Sigmoid colon (tissue), 7 donors: ENCODE measurements around the gene UBE2R2. TPM values are rescaled to one million over a fixed set of nuclear protein-coding genes. Genes with fewer than 3 reads are reported as not detected.
A peak's percentile ranks its signal among the peaks of the same experiment; 100 is the strongest.
"Not testable (repeated sequence)": the region's sequence is repeated elsewhere in the genome, so short reads cannot be mapped to it uniquely, and the experiment has no call there.

Source experiments
- DNase-seq: peaks from one replicate; pipeline ENCODE4 v3.0.0-alpha.2; 2019
- H3K27ac ChIP-seq, 4 donors: fragments of 200-600 bp; sonication (generic); one replicate each; pipeline ENCODE4 v1.5.1; 2016 to 2019; ENCODE audit warnings: mild to moderate bottlenecking in 1 of 4
- H3K27me3 ChIP-seq, 3 donors: fragments of 200-600 bp; sonication (generic); one replicate each; pipeline ENCODE4 v1.5.1; 2019; ENCODE audit warnings: mild to moderate bottlenecking in 1 of 3
- H3K36me3 ChIP-seq, 4 donors: fragments of 200-600 bp; sonication (generic); one replicate each; pipeline ENCODE4 v1.5.1; 2016 to 2019
- H3K4me1 ChIP-seq, 4 donors: fragments of 200-600 bp; sonication (generic); one replicate each; pipeline ENCODE4 v1.5.1; 2017 to 2019
- H3K4me3 ChIP-seq, 4 donors: fragments of 200-600 bp; sonication (generic); one replicate each; pipeline ENCODE4 v1.5.1; 2017 to 2019; ENCODE audit warnings: mild to moderate bottlenecking in 2 of 4, moderate library complexity in 1 of 4
- H3K9me3 ChIP-seq, 4 donors: fragments of 200-600 bp in 3 of 4; sonication (generic) in 3 of 4; one replicate each; pipeline versions ENCODE4 v1.5.1 to v1.6.1; 2013 to 2019
- CTCF ChIP-seq, 4 experiments: fragments of 450-650 bp in 3 of 4; fragments of 200-600 bp in 1 of 4; IDR thresholded peaks; one replicate each; pipeline ENCODE4 v1.5.1; 2016 to 2019; ENCODE audit warnings: antibody characterized with exemption in 4 of 4, mild to moderate bottlenecking in 3 of 4, moderate library complexity in 2 of 4
- EP300 ChIP-seq, 4 donors: sonication (generic); formaldehyde crosslinking; IDR thresholded peaks; one replicate each; pipeline ENCODE4 v1.6.1; 2017; ENCODE audit warnings: antibody characterized with exemption in 4 of 4
- POLR2A ChIP-seq, 2 donors: fragments of 450-650 bp; IDR thresholded peaks; one replicate each; pipeline ENCODE4 v1.6.1; 2016; ENCODE audit warnings: antibody characterized with exemption in 2 of 2, mild to moderate bottlenecking in 2 of 2, moderate library complexity in 2 of 2
- POLR2AphosphoS5 ChIP-seq, 4 donors: sonication (generic); formaldehyde crosslinking; IDR thresholded peaks; one replicate each; pipeline ENCODE4 v1.6.1; 2017; ENCODE audit warnings: antibody characterized with exemption in 4 of 4
- WGBS, 2 donors: extraction: QIAGEN DNeasy Blood & Tissue Kit; methylation state at CpG; one replicate each; pipeline ENCODE4 v1.1.7; 2013; 5-methylcytosine and 5-hydroxymethylcytosine counted together
- intact Hi-C: fragments of 100-400 bp; cut with DNase I; formaldehyde crosslinking; loops from one replicate; pipeline ENCODE4 v1.15.1; 2023
- polyA plus RNA-seq, 3 donors: library from polyadenylated mRNA; stranded (reverse); fragments of 200-250 nt; gene quantifications; one replicate each; pipeline ENCODE4 v1.2.3, GENCODE V29; 2013
- total RNA-seq, 4 donors: library from RNA; depleted of rRNA; stranded (reverse); fragments of >200 nt; gene quantifications; one replicate each; pipeline ENCODE4 v1.1.0, GENCODE V29; 2016
- donor health status: healthy with polysubstance abuse.
- donor health status: Bipolar disorder and iron deficiency.
- donor health status: healthy.

UBE2R2 gene
- total and polyA plus RNA-seq, 7 donors, result 23.2 to 32.4 (median 25.4) TPM

GRCh38 chr9:33846231-33846630, 29.3 kb downstream of the UBE2R2 start:
- DNase-seq, result no peak
- H3K27me3 ChIP-seq, result no peaks in the 10 kb centered on the region
- H3K9me3 ChIP-seq, result no peaks in the 10 kb centered on the region
- intact Hi-C loops, result no loop called here
- no peak for TF ChIP-seq POLR2A (IDR thresholded peaks at IDR 0.05)
- no peak for TF ChIP-seq POLR2AphosphoS5 (IDR thresholded peaks at IDR 0.05)
- no peak for TF ChIP-seq EP300 (IDR thresholded peaks at IDR 0.05)
- TF ChIP-seq CTCF (IDR thresholded peaks at IDR 0.05), result no peak
- no peaks in the 10 kb centered on the region for H3K36me3 ChIP-seq
- no peak overlapping the region for H3K27ac ChIP-seq
- peaks cover 0 to 72% (median 57%) of the 10 kb centered on the region in 4 donors for H3K4me1 ChIP-seq
- WGBS, 2 donors, result 82 to 85% methylated on average over 4 of the region's 4 CpGs
- H3K4me3 ChIP-seq, result no peak overlapping the region

- H3K4me1 ChIP-seq, result peaks cover 0 to 72% (median 58%) of the 10 kb centered on the region in 4 donors
- H3K27me3 ChIP-seq, H3K4me3 ChIP-seq, intact Hi-C loops, DNase-seq, H3K36me3 ChIP-seq, H3K27ac ChIP-seq, H3K9me3 ChIP-seq: not testable (repeated sequence)
- WGBS, 2 donors, result 88 to 94% methylated on average over 3 of the region's 3 CpGs
Observed at GRCh38 chr9:33847894-33848205, 30.9 kb downstream of the UBE2R2 start.

GRCh38 chr9:33850267-33850629, 33.3 kb downstream of the UBE2R2 start:
- Histone ChIP-seq H3K36me3 (no peaks in the 10 kb centered on the region), H3K4me1 (peaks cover 0 to 69% (median 54%) of the 10 kb centered on the region in 4 donors), H3K27ac (peak overlapping the region in 1 of 4 donors; percentile 24), H3K27me3 (no peaks in the 10 kb centered on the region), H3K9me3 (no peaks in the 10 kb centered on the region), H3K4me3 (no peak overlapping the region)
- intact Hi-C loops, result no loop called here
- DNase-seq, result no peak
- no peak for TF ChIP-seq POLR2A (IDR thresholded peaks at IDR 0.05)
- no peak for TF ChIP-seq CTCF (IDR thresholded peaks at IDR 0.05)
- TF ChIP-seq EP300 (IDR thresholded peaks at IDR 0.05), result no peak
- no peak for TF ChIP-seq POLR2AphosphoS5 (IDR thresholded peaks at IDR 0.05)
- WGBS, 2 donors, result 62 to 85% methylated on average over 4 of the region's 4 CpGs

GRCh38 chr9:33850677-33851076, 33.7 kb downstream of the UBE2R2 start:
- intact Hi-C loops, result no loop called here

GRCh38 chr9:33851301-33851700, 34.3 kb downstream of the UBE2R2 start:
- intact Hi-C loops, result no loop called here

More at GRCh38 chr9:33850677-33851076, 33.7 kb downstream of the UBE2R2 start:
- Histone ChIP-seq H3K9me3 (no peaks in the 10 kb centered on the region), H3K4me3 (no peak overlapping the region), H3K4me1 (peaks cover 0 to 72% (median 55%) of the 10 kb centered on the region in 4 donors), H3K27ac (peak overlapping the region in 2 of 4 donors; percentile 5 to 28), H3K36me3 (no peaks in the 10 kb centered on the region), H3K27me3 (no peaks in the 10 kb centered on the region)
- DNase-seq, result no peak
- TF ChIP-seq POLR2AphosphoS5 (IDR thresholded peaks at IDR 0.05) (no peak), POLR2A (IDR thresholded peaks at IDR 0.05) (no peak), EP300 (IDR thresholded peaks at IDR 0.05) (no peak), CTCF (IDR thresholded peaks at IDR 0.05) (no peak)

More at GRCh38 chr9:33851301-33851700, 34.3 kb downstream of the UBE2R2 start:
- Histone ChIP-seq H3K27me3 (no peaks in the 10 kb centered on the region), H3K36me3 (no peaks in the 10 kb centered on the region), H3K27ac (peak overlapping the region in 3 of 4 donors; percentile 5 to 28 (median 18)), H3K9me3 (no peaks in the 10 kb centered on the region), H3K4me3 (no peak overlapping the region), H3K4me1 (peaks cover 0 to 76% (median 58%) of the 10 kb centered on the region in 4 donors)
- DNase-seq, result no peak
- WGBS, 2 donors, result 33 to 73% methylated on average over 1 of the region's 1 CpG
- TF ChIP-seq POLR2A (IDR thresholded peaks at IDR 0.05) (no peak), EP300 (IDR thresholded peaks at IDR 0.05) (no peak), CTCF (IDR thresholded peaks at IDR 0.05) (no peak), POLR2AphosphoS5 (IDR thresholded peaks at IDR 0.05) (no peak)
